Nephron progenitor cell (in vitro differentiated cells): Measurements from ENCODE around the gene PUM1.
A peak's percentile ranks its signal among the peaks of the same experiment; 100 is the strongest.

Source experiments
- DNase-seq: peaks from one replicate; pipeline ENCODE4 v3.0.0; 2021
- H3K27ac Mint-ChIP-seq: 2 replicates; pipeline ENCODE4 v1.8.0; 2021; ENCODE audit warnings: mild to moderate bottlenecking, moderate library complexity, mixed read lengths
- H3K27me3 Mint-ChIP-seq: 2 replicates; pipeline ENCODE4 v1.8.0; 2021; ENCODE audit warnings: mild to moderate bottlenecking, low read depth, mixed read lengths; ENCODE audit not compliant: poor library complexity
- H3K36me3 Mint-ChIP-seq: 2 replicates; pipeline ENCODE4 v1.8.0; 2021; ENCODE audit warnings: low read depth, mixed read lengths
- H3K4me1 Mint-ChIP-seq: 2 replicates; pipeline ENCODE4 v1.8.0; 2021; ENCODE audit warnings: mixed read lengths
- H3K4me3 Mint-ChIP-seq: 2 replicates; pipeline ENCODE4 v1.8.0; 2021; ENCODE audit warnings: mild to moderate bottlenecking, moderate library complexity, mixed read lengths
- H3K9me3 Mint-ChIP-seq: 2 replicates; pipeline ENCODE4 v1.8.0; 2021; ENCODE audit warnings: mild to moderate bottlenecking, moderate library complexity, mixed read lengths
- CTCF ChIP-seq: fragments of 200-600 bp; sonication (generic); IDR thresholded peaks from 2 replicates; pipeline ENCODE4 v1.5.0; 2021; ENCODE audit warnings: antibody characterized with exemption

Gene PUM1

GRCh38 chr1:30899577-30900389, 165.7 kb downstream of the PUM1 start:
- H3K9me3 Mint-ChIP-seq: no peaks in the 10 kb centered on the region
- no peaks in the 10 kb centered on the region for H3K36me3 Mint-ChIP-seq
- peaks cover 12% of the 10 kb centered on the region for H3K27me3 Mint-ChIP-seq
- no peak for DNase-seq
- H3K27ac Mint-ChIP-seq: no peak overlapping the region
- peaks cover 52% of the 10 kb centered on the region for H3K4me1 Mint-ChIP-seq
- H3K4me3 Mint-ChIP-seq: no peak overlapping the region
- TF ChIP-seq CTCF: no peak

- Mint-ChIP-seq H3K4me1 (peaks cover 60% of the 10 kb centered on the region), H3K4me3 (no peak overlapping the region), H3K36me3 (no peaks in the 10 kb centered on the region), H3K9me3 (no peaks in the 10 kb centered on the region), H3K27me3 (peaks cover 6% of the 10 kb centered on the region), H3K27ac (no peak overlapping the region)
- TF ChIP-seq CTCF: no peak
- DNase-seq: no peak
These were observed 167.3 kb downstream of the PUM1 start for GRCh38 chr1:30898031-30898815.

GRCh38 chr1:30896905-30897304, 168.6 kb downstream of the PUM1 start:
- no peak for DNase-seq
- peaks cover 8% of the 10 kb centered on the region for H3K27me3 Mint-ChIP-seq
- no peaks in the 10 kb centered on the region for H3K36me3 Mint-ChIP-seq
- H3K27ac Mint-ChIP-seq: no peak overlapping the region
- no peak for TF ChIP-seq CTCF
- peaks cover 61% of the 10 kb centered on the region for H3K4me1 Mint-ChIP-seq
- no peaks in the 10 kb centered on the region for H3K9me3 Mint-ChIP-seq
- H3K4me3 Mint-ChIP-seq: no peak overlapping the region

DNA sequence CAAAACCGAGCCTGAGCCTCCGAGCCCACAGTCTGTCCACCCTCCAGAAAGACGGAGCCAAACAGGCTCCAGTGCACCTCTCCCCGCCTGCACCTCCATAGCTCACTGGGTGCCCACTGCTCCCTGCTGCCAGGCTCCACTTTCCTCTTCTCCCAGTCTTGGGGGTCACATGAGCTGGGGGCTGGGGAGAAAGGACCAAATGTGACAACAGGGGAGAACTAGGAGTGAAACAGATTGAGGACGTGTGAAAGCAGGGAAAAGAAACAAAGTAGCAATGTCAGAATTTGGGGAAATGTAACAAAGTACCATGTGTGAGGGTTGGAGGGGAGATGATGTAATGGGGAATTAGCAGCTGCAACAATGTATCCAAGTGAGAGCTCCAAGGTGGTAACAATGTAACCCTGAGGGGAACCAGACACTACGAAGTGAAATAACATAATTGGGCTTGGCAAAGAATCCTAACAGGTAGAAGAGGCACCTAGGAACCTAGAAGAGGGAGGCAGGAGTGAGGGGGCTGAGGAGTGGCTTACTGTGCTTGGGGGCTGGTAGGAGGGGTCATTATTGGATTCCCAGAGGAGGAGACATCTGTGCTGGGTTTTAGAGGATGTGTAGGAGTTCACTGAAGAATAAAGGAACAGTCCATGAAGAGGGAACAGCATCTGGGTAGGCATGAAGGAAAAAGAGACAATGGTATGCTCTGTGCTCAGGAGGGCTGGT, 169.4 kb downstream of the PUM1 start:
- Mint-ChIP-seq H3K9me3 (no peaks in the 10 kb centered on the region), H3K27me3 (peaks cover 11% of the 10 kb centered on the region), H3K36me3 (no peaks in the 10 kb centered on the region), H3K4me3 (no peak overlapping the region), H3K27ac (peak overlapping the region; percentile 22), H3K4me1 (peaks cover 54% of the 10 kb centered on the region)
- DNase-seq: no peak
- no peak for TF ChIP-seq CTCF

GRCh38 chr1:30895382-30895943, 170.1 kb downstream of the PUM1 start:
- H3K36me3 Mint-ChIP-seq: no peaks in the 10 kb centered on the region
- no peak overlapping the region for H3K4me3 Mint-ChIP-seq
- peak overlapping the region; percentile 53 for H3K27ac Mint-ChIP-seq
- no peak for DNase-seq
- peaks cover 53% of the 10 kb centered on the region for H3K4me1 Mint-ChIP-seq
- TF ChIP-seq CTCF: no peak
- H3K9me3 Mint-ChIP-seq: no peaks in the 10 kb centered on the region
- peaks cover 11% of the 10 kb centered on the region for H3K27me3 Mint-ChIP-seq
